Measurements from ENCODE around the gene FGFR3. TPM values are rescaled to one million over a fixed set of nuclear protein-coding genes. Genes with fewer than 3 reads are reported as not detected.
A peak's percentile ranks its signal among the peaks of the same experiment; 100 is the strongest.

Gene FGFR3
- total and polyA plus RNA-seq, 9 of the 15 experiments (the other 6 are each of a cell fraction or from before 2014, with no cell fraction given): 1.2 to 60.4 (median 12.7) TPM

- Histone ChIP-seq H3K79me2 (ENCODE audit: control insufficient read depth, insufficient read depth, low read length) (peaks cover 48% of the 10 kb centered on the region), H3K27me3 (ENCODE audit: control insufficient read depth in 2 of 2, insufficient read depth in 2 of 2, low read length in 2 of 2) (no peaks in the 10 kb centered on the region), H3K4me3 (peak overlapping the region; percentile 67), H3K9me1 (ENCODE audit: control insufficient read depth, insufficient read depth, low read length) (peaks cover 7% of the 10 kb centered on the region), H3K4me2 (ENCODE audit: insufficient read depth, low read length) (peak overlapping the region; percentile 78), H3K9me3 (replicated peaks; ENCODE audit: control insufficient read depth, insufficient read depth, low read depth, low read length) (no peaks in the 10 kb centered on the region), H3K27ac (ENCODE audit: extremely low read depth, low read depth, low read length) (peak overlapping the region; percentile 78), H3K36me3 (ENCODE audit: control insufficient read depth, insufficient read depth, low read length) (peaks cover 30% of the 10 kb centered on the region; the same call in 2 of the 3 replicates), H3K9ac (ENCODE audit: insufficient read depth in 1 of 2, low read depth in 2 of 2, low read length in 2 of 2) (peak overlapping the region; percentile 73 to 91; a peak in 3 of 4 replicates), H2AFZ (ENCODE audit: low read depth, low read length) (no peak overlapping the region), H3K4me1 (replicated peaks in 1 of 2; ENCODE audit: control insufficient read depth in 2 of 2, insufficient read depth in 2 of 2, low read length in 2 of 2) (peaks cover 3 to 70% of the 10 kb centered on the region in 2 experiments; a peak in 3 of 5 replicates), H4K20me1 (replicated peaks; ENCODE audit: control insufficient read depth, insufficient read depth, low read length) (peaks cover 20% of the 10 kb centered on the region)
- FAIRE-seq: no peak
- ChIA-PET CTCF (ENCODE audit: low intra/inter-chr PET ratio) (no interaction called here), POLR2A (interaction anchor here (0.6 to 3.4 kb wide), 7 partner anchors 9 to 74 kb away, joined by 3 to 17 read pairs (median 6); partner anchors contain the start of genes TACC3 and TMEM129)
- under 1% methylated on average over 24 of the region's 68 CpGs for WGBS (ENCODE audit: insufficient coverage, low coverage, missing lambda C conversion rate)
- BruUV-seq (replicated peaks): no TSS peak
- intact Hi-C loops (cut with micrococcal nuclease): no loop called here
- ATAC-seq: peak; percentile 37
- in situ Hi-C loops (cut with MboI): no loop called here
- DNase-seq (ENCODE audit: extremely low read depth in 1 of 4, low spot score in 3 of 4): peak in 1 of 4 experiments; percentile 21
- TF ChIP-seq ZNF592 (IDR thresholded peaks at IDR 0.05) (0 out of 2 replicates have a peak, but pooled peaks have one; percentile 26), RBBP5 (IDR thresholded peaks at IDR 0.05; ENCODE audit: borderline replicate concordance, insufficient read depth, low read length, poor library complexity, severe bottlenecking) (peak; percentile 31), ZNF764 (CRISPR knock-in tag; IDR thresholded peaks at IDR 0.05; ENCODE audit: low read depth) (no peak), CTBP1 (IDR thresholded peaks at IDR 0.05; ENCODE audit: borderline replicate concordance) (peak; percentile 26; the same call in 1 of the 2 replicates), L3MBTL2 (IDR thresholded peaks at IDR 0.05) (0 out of 2 replicates have a peak, but pooled peaks have one; percentile 22), E2F6 (IDR thresholded peaks at IDR 0.05; ENCODE audit: borderline replicate concordance in 1 of 2, extremely low read depth in 1 of 2, insufficient read depth in 1 of 2, insufficient read length in 1 of 2, low read depth in 1 of 2, low read length in 1 of 2, poor library complexity in 1 of 2, severe bottlenecking in 1 of 2) (peak in 1 of 2 experiments; percentile 37), CREM (IDR thresholded peaks at IDR 0.05; ENCODE audit: low read depth) (peak; percentile 76), YY1 (IDR thresholded peaks at IDR 0.05; ENCODE audit: borderline replicate concordance in 1 of 3, control insufficient read depth in 1 of 3, extremely low read depth in 1 of 3, insufficient read depth in 3 of 3, insufficient read length in 1 of 3, insufficient replicate concordance in 2 of 3, low read depth in 1 of 3, low read length in 2 of 3) (peak in 2 of 3 experiments; percentile 49 to 67), ZFP30 (CRISPR knock-in tag; IDR thresholded peaks at IDR 0.05; ENCODE audit: borderline replicate concordance) (no peak), RBFOX2 (IDR thresholded peaks at IDR 0.05; ENCODE audit: low read depth, low read length) (peak; percentile 2; the same call in 1 of the 2 replicates), CXXC5 (CRISPR knock-in tag; IDR thresholded peaks at IDR 0.05) (peak; percentile 63), ZBTB7A (IDR thresholded peaks at IDR 0.05; ENCODE audit: borderline replicate concordance, control insufficient read depth, low read depth, low read length) (peak; percentile 87; the same call in 1 of the 2 replicates)
- TF ChIP-seq, protein P1, sequence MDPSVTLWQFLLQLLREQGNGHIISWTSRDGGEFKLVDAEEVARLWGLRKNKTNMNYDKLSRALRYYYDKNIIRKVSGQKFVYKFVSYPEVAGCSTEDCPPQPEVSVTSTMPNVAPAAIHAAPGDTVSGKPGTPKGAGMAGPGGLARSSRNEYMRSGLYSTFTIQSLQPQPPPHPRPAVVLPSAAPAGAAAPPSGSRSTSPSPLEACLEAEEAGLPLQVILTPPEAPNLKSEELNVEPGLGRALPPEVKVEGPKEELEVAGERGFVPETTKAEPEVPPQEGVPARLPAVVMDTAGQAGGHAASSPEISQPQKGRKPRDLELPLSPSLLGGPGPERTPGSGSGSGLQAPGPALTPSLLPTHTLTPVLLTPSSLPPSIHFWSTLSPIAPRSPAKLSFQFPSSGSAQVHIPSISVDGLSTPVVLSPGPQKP (CRISPR knock-in tag; IDR thresholded peaks at IDR 0.05): no peak
Measured at GRCh38 chr4:1794809-1795298, 1.8 kb downstream of the FGFR3 start.
